Measurements from ENCODE around the gene SNX25. TPM values are rescaled to one million over a fixed set of nuclear protein-coding genes. Genes with fewer than 3 reads are reported as not detected.

SNX25 gene
- total RNA-seq, 1 donor from 2014 or later: 13.0 TPM

DNA sequence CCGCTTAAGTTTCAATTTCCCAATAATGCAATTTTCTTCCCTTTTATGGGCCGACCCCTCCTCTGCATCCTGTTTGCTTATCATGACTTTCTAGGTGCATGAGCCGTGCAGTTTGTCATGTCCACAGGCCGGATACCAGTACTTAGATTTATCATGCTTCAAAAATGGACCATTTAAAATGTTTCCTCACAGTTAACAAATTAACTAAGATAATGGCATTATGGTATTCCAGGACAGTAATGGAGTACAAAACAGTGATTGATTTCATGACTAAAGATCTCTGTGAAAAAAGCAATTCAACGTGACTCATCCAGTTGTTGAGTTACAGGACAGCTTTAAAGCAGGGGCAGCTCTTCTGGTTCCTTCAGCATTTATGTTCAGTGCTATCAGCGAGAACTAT, 23.0 kb downstream of the SNX25 start:
- intact Hi-C loops (cut with DNase I): no loop called here

GRCh38 chr4:185235119-185235842, 25.9 kb downstream of the SNX25 start:
- no peaks in the 10 kb centered on the region for H3K4me1 ChIP-seq
- no peak for TF ChIP-seq POLR2A (IDR thresholded peaks at IDR 0.05)
- TF ChIP-seq, protein P1, sequence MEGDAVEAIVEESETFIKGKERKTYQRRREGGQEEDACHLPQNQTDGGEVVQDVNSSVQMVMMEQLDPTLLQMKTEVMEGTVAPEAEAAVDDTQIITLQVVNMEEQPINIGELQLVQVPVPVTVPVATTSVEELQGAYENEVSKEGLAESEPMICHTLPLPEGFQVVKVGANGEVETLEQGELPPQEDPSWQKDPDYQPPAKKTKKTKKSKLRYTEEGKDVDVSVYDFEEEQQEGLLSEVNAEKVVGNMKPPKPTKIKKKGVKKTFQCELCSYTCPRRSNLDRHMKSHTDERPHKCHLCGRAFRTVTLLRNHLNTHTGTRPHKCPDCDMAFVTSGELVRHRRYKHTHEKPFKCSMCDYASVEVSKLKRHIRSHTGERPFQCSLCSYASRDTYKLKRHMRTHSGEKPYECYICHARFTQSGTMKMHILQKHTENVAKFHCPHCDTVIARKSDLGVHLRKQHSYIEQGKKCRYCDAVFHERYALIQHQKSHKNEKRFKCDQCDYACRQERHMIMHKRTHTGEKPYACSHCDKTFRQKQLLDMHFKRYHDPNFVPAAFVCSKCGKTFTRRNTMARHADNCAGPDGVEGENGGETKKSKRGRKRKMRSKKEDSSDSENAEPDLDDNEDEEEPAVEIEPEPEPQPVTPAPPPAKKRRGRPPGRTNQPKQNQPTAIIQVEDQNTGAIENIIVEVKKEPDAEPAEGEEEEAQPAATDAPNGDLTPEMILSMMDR (IDR thresholded peaks at IDR 0.05): no peak
- TF ChIP-seq POLR2AphosphoS5 (IDR thresholded peaks at IDR 0.05; ENCODE audit: insufficient read depth in 1 of 2, low read depth in 1 of 2): no peak
- no peaks in the 10 kb centered on the region for H3K27me3 ChIP-seq
- no peaks in the 10 kb centered on the region for H3K9me3 ChIP-seq
- no peaks in the 10 kb centered on the region for H3K36me3 ChIP-seq
- DNase-seq (ENCODE audit: extremely low spot score in 2 of 2): no peak
- intact Hi-C loops (cut with DNase I): no loop called here
- no peak overlapping the region for H3K4me3 ChIP-seq
- no peak overlapping the region for H3K27ac ChIP-seq

More for the DNA sequence above, 23.0 kb downstream of the SNX25 start:
- no peak for DNase-seq (ENCODE audit: extremely low spot score in 2 of 2)
- Histone ChIP-seq H3K27me3 (no peaks in the 10 kb centered on the region), H3K9me3 (no peaks in the 10 kb centered on the region), H3K4me1 (no peaks in the 10 kb centered on the region), H3K4me3 (no peak overlapping the region), H3K36me3 (no peaks in the 10 kb centered on the region), H3K27ac (no peak overlapping the region)
- TF ChIP-seq, protein P1 (IDR thresholded peaks at IDR 0.05): no peak
- TF ChIP-seq POLR2A (IDR thresholded peaks at IDR 0.05) (no peak), POLR2AphosphoS5 (IDR thresholded peaks at IDR 0.05; ENCODE audit: insufficient read depth in 1 of 2, low read depth in 1 of 2) (no peak)

DNA sequence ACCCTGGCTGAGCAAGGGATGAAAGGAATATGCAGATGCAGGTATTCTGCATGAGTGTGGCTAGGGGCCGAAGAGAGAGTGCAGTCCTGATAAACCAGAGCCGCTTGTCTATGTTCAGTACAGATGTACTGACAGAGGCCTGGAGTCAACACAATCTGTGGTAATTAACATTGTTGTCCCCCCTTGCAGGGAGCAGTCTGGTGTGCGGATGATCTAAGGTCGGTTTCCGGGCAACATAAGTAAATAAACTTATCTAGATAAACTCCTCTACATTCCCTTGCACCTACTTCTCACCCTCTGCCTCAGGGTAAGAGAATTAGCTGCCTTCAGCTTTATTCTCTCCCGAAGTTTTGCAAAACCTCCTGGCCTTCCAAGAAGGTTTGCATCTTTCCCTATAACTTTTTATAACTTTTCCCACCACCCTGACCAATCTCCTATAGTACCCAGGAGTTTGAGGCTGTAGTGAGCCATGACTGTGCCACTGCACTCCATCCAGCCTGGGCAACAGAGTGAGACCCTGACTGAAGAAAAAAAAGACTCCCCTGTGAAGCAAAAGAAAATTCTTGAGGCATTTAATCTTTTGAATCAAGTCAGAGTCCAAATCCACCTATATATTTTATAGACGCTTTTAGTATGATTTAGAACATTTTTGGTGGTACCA, 26.6 kb downstream of the SNX25 start:
- no peak for DNase-seq (ENCODE audit: extremely low spot score in 2 of 2)
- TF ChIP-seq POLR2AphosphoS5 (IDR thresholded peaks at IDR 0.05; ENCODE audit: insufficient read depth in 1 of 2, low read depth in 1 of 2): no peak
- TF ChIP-seq, protein P1 (IDR thresholded peaks at IDR 0.05): no peak
- intact Hi-C loops (cut with DNase I): no loop called here
- no peaks in the 10 kb centered on the region for H3K27me3 ChIP-seq
- H3K4me1 ChIP-seq: no peaks in the 10 kb centered on the region
- H3K27ac ChIP-seq: no peak overlapping the region
- H3K36me3 ChIP-seq: no peaks in the 10 kb centered on the region
- no peaks in the 10 kb centered on the region for H3K9me3 ChIP-seq
- no peak overlapping the region for H3K4me3 ChIP-seq

- Histone ChIP-seq H3K9me3 (no peaks in the 10 kb centered on the region), H3K27ac (no peak overlapping the region), H3K4me3 (no peak overlapping the region), H3K36me3 (no peaks in the 10 kb centered on the region), H3K4me1 (no peaks in the 10 kb centered on the region), H3K27me3 (no peaks in the 10 kb centered on the region)
- TF ChIP-seq POLR2A (IDR thresholded peaks at IDR 0.05): no peak
- DNase-seq (ENCODE audit: extremely low spot score in 2 of 2): no peak
- intact Hi-C loops (cut with DNase I): no loop called here
Observed at GRCh38 chr4:185237175-185237574, 27.8 kb downstream of the SNX25 start.

DNA sequence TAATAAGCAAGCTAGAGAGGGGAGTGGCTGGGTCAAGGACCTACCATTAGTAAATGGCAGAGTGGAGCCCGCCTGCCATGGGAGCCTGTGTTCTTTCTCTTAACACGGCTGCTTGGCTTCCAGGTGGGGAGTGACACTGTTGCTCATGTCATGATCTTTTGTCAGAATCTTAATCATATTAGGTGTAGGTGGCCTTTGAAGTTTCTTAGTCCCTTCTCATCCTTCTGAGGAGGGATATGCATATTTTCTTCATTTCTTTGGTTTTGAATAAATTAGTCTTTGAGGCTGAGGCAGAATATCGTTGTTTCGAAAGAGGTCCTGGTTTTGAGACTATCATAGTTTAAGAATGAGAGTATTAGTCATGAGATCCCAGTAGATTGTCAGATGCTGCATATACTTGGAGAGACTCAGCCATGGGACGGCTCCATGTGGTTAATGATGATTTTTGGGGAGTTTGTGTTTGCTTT, 28.9 kb downstream of the SNX25 start:
- no peaks in the 10 kb centered on the region for H3K36me3 ChIP-seq
- TF ChIP-seq, protein P1 (IDR thresholded peaks at IDR 0.05): no peak
- TF ChIP-seq POLR2A (IDR thresholded peaks at IDR 0.05): no peak
- no peak for TF ChIP-seq POLR2AphosphoS5 (IDR thresholded peaks at IDR 0.05; ENCODE audit: insufficient read depth in 1 of 2, low read depth in 1 of 2)
- DNase-seq (ENCODE audit: extremely low spot score in 2 of 2): no peak
- no peaks in the 10 kb centered on the region for H3K9me3 ChIP-seq
- intact Hi-C loops (cut with DNase I): no loop called here
- no peaks in the 10 kb centered on the region for H3K4me1 ChIP-seq
- H3K27ac ChIP-seq: no peak overlapping the region
- H3K4me3 ChIP-seq: no peak overlapping the region
- H3K27me3 ChIP-seq: no peaks in the 10 kb centered on the region

Measured in vagina (tissue), 2 donors.